GM23338 (cell line): ENCODE results near the gene TANGO6. TPM values are rescaled to one million over a fixed set of nuclear protein-coding genes. Genes with fewer than 3 reads are reported as not detected.

Experiments used
- ATAC-seq: fragments of 200-7000 bp; cut with Tn5 transposase; 3 replicates; pipeline ENCODE4 v1.9.1; 2020
- DNase-seq: peaks from one replicate; pipeline ENCODE4 v3.0.0-alpha.2; 2015; ENCODE audit warnings: low spot score
- H2AFZ ChIP-seq: fragments of 200-600 bp; sonication (generic); 2 replicates; pipeline ENCODE4 v1.8.0; 2016; ENCODE audit warnings: antibody characterized with exemption, mild to moderate bottlenecking, moderate library complexity
- H3F3A ChIP-seq: fragments of 200-600 bp; sonication (generic); replicated peaks from 2 replicates; pipeline ENCODE4 v1.8.0; 2017; ENCODE audit warnings: antibody characterized with exemption, mixed run types, low read depth
- H3K27ac ChIP-seq: fragments of 200-600 bp; sonication (generic); 2 replicates; pipeline ENCODE4 v1.6.1; 2016; ENCODE audit warnings: low read depth
- H3K27me3 ChIP-seq: fragments of 200-600 bp; sonication (generic); 2 replicates; pipeline ENCODE4 v1.8.0; 2016; ENCODE audit warnings: mild to moderate bottlenecking, mixed run types, moderate library complexity; ENCODE audit not compliant: insufficient read depth
- H3K36me3 ChIP-seq: fragments of 200-600 bp; sonication (generic); 2 replicates; pipeline ENCODE4 v1.8.0; 2016; ENCODE audit warnings: mild to moderate bottlenecking; ENCODE audit not compliant: insufficient read depth
- H3K4me1 ChIP-seq: fragments of 200-600 bp; sonication (generic); 2 replicates; pipeline ENCODE4 v1.8.0; 2016; ENCODE audit warnings: mild to moderate bottlenecking, moderate library complexity; ENCODE audit not compliant: insufficient read depth
- H3K4me2 ChIP-seq: fragments of 200-600 bp; sonication (generic); 2 replicates; pipeline ENCODE4 v1.7.1; 2017; ENCODE audit warnings: mixed run types
- H3K4me3 ChIP-seq: fragments of 200-600 bp; sonication (generic); 2 replicates; pipeline ENCODE4 v1.6.1; 2016; ENCODE audit warnings: mixed run types
- H3K79me2 ChIP-seq: fragments of 200-600 bp; sonication (generic); replicated peaks from 2 replicates; pipeline ENCODE4 v1.8.0; 2017; ENCODE audit warnings: mild to moderate bottlenecking; ENCODE audit not compliant: insufficient read depth
- H3K9me2 ChIP-seq: fragments of 200-600 bp; sonication (generic); 2 replicates; pipeline ENCODE4 v1.8.0; 2017; ENCODE audit not compliant: insufficient read depth
- H4K20me1 ChIP-seq: fragments of 200-600 bp; sonication (generic); replicated peaks from 2 replicates; pipeline ENCODE4 v1.8.0; 2017; ENCODE audit warnings: mild to moderate bottlenecking; ENCODE audit not compliant: insufficient read depth
- H3K27ac Mint-ChIP-seq: 2 replicates; pipeline ENCODE4 v1.8.0; 2020; ENCODE audit warnings: inconsistent platforms, mild to moderate bottlenecking, moderate library complexity, mixed read lengths
- H3K27me3 Mint-ChIP-seq: 3 replicates; pipeline ENCODE4 v1.8.0; 2022; ENCODE audit warnings: low read depth, mild to moderate bottlenecking, moderate library complexity, mixed read lengths, inconsistent platforms; ENCODE audit not compliant: insufficient read depth, poor library complexity
- H3K36me3 Mint-ChIP-seq: 3 replicates; pipeline ENCODE4 v1.8.0; 2021; ENCODE audit warnings: low read depth, mild to moderate bottlenecking, inconsistent platforms, moderate library complexity, mixed read lengths
- H3K4me1 Mint-ChIP-seq: 3 replicates; pipeline ENCODE4 v1.8.0; 2020; ENCODE audit warnings: mild to moderate bottlenecking, inconsistent platforms, mixed read lengths
- H3K4me3 Mint-ChIP-seq: 3 replicates; pipeline ENCODE4 v1.8.0; 2021; ENCODE audit warnings: moderate library complexity, mild to moderate bottlenecking, inconsistent platforms, mixed read lengths
- H3K9me3 Mint-ChIP-seq: 3 replicates; pipeline ENCODE4 v1.8.0; 2020; ENCODE audit warnings: moderate library complexity, mild to moderate bottlenecking, inconsistent platforms, mixed read lengths
- CREB1 ChIP-seq: fragments of 250-450 bp; sonication (Bioruptor Pico); IDR thresholded peaks from 2 replicates; pipeline ENCODE4 v1.5.0; 2020; ENCODE audit warnings: low read depth, mild to moderate bottlenecking, moderate library complexity
- ETS1 ChIP-seq: IDR thresholded peaks from 2 replicates; pipeline ENCODE4 v1.6.1; 2016; ENCODE audit warnings: antibody characterized with exemption
- EZH2 ChIP-seq: fragments of 200-600 bp; sonication (generic); IDR thresholded peaks from one replicate; pipeline ENCODE4 v1.8.0; 2017; ENCODE audit warnings: antibody characterized with exemption, mild to moderate bottlenecking, low read depth; ENCODE audit not compliant: unreplicated experiment
- JUNB ChIP-seq: IDR thresholded peaks from one replicate; pipeline ENCODE4 v1.6.1; 2016; ENCODE audit warnings: antibody characterized with exemption; ENCODE audit not compliant: unreplicated experiment
- NANOG ChIP-seq: IDR thresholded peaks from 2 replicates; pipeline ENCODE4 v1.6.1; 2016; ENCODE audit warnings: antibody characterized with exemption, borderline replicate concordance
- POLR2AphosphoS5 ChIP-seq: IDR thresholded peaks from 2 replicates; pipeline ENCODE4 v1.6.1; 2016; ENCODE audit warnings: antibody characterized with exemption, low read depth
- STAT1 ChIP-seq: IDR thresholded peaks from one replicate; pipeline ENCODE4 v1.6.1; 2016; ENCODE audit warnings: antibody characterized with exemption; ENCODE audit not compliant: unreplicated experiment
- ZNF114 ChIP-seq: fragments of 250-450 bp; sonication (Bioruptor Pico); IDR thresholded peaks from 2 replicates; pipeline ENCODE4 v1.5.0; 2020; ENCODE audit warnings: mild to moderate bottlenecking, moderate library complexity
- ZNF331 ChIP-seq: fragments of 250-450 bp; sonication (Bioruptor Pico); IDR thresholded peaks from 2 replicates; pipeline ENCODE4 v1.5.0; 2020; ENCODE audit warnings: low read depth, mild to moderate bottlenecking, moderate library complexity
- polyA plus RNA-seq: library from polyadenylated mRNA; unstranded; fragments of >200 nt; fragmentation: Nextera tagmentation; extraction: Ambion mirVana; gene quantifications from 2 replicates; pipeline ENCODE4 v1.2.1, GENCODE V29; 2016
- total RNA-seq: library from RNA; depleted of rRNA; stranded (reverse); fragments of >200 nt; shearing (Covaris generic); gene quantifications from 2 replicates; pipeline ENCODE4 v1.2.3, GENCODE V29; 2014

Gene TANGO6
- total and polyA plus RNA-seq, 2 experiments from 2014 or later = 7.2 to 23.2 TPM

- Histone ChIP-seq H3K27me3 (no peaks in the 10 kb centered on the region), H3K9me2 (no peaks in the 10 kb centered on the region), H3K4me3 (no peak overlapping the region), H3K36me3 (peaks cover 12% of the 10 kb centered on the region; the same call in 1 of the 2 replicates), H3K79me2 (no peaks in the 10 kb centered on the region), H3K4me2 (no peak overlapping the region), H3K27ac (no peak overlapping the region), H3F3A (0 out of 2 replicates have a peak, but pooled peaks cover 4% of the 10 kb centered on the region), H2AFZ (no peak overlapping the region), H3K4me1 (no peaks in the 10 kb centered on the region), H4K20me1 (no peaks in the 10 kb centered on the region)
- TF ChIP-seq STAT1 = no peak
- no peak for TF ChIP-seq JUNB
- TF ChIP-seq EZH2 = no peak
- TF ChIP-seq ETS1 = no peak
- Mint-ChIP-seq H3K27me3 (peaks cover 3% of the 10 kb centered on the region), H3K9me3 (no peaks in the 10 kb centered on the region), H3K4me1 (peaks cover 9% of the 10 kb centered on the region; the same call in 2 of the 3 replicates), H3K36me3 (peaks cover 3% of the 10 kb centered on the region; the same call in 2 of the 3 replicates), H3K4me3 (no peak overlapping the region), H3K27ac (no peak overlapping the region)
- ATAC-seq (no peak), DNase-seq (no peak)
Measured at GRCh38 chr16:68884861-68885720, 41.8 kb downstream of the TANGO6 start.

- Mint-ChIP-seq H3K4me3 (no peak overlapping the region), H3K27me3 (peaks cover 3% of the 10 kb centered on the region), H3K27ac (no peak overlapping the region), H3K36me3 (no peaks in the 10 kb centered on the region; the same call in 2 of the 3 replicates), H3K4me1 (peaks cover 11% of the 10 kb centered on the region; the same call in 2 of the 3 replicates), H3K9me3 (no peaks in the 10 kb centered on the region)
- Histone ChIP-seq H3K4me2 (no peak overlapping the region), H3K27me3 (no peaks in the 10 kb centered on the region), H3K79me2 (no peaks in the 10 kb centered on the region), H3K9me2 (no peaks in the 10 kb centered on the region), H3K4me1 (0 out of 2 replicates have a peak, but pooled peaks cover 5% of the 10 kb centered on the region), H4K20me1 (no peaks in the 10 kb centered on the region), H3F3A (0 out of 2 replicates have a peak, but pooled peaks cover 4% of the 10 kb centered on the region), H3K36me3 (no peaks in the 10 kb centered on the region), H3K4me3 (no peak overlapping the region), H3K27ac (no peak overlapping the region), H2AFZ (no peak overlapping the region)
- no peak for ATAC-seq
- DNase-seq = no peak
- TF ChIP-seq ZNF114 (CRISPR knock-in tag) (no peak), NANOG (no peak), ZNF331 (no peak), POLR2AphosphoS5 (no peak), ETS1 (no peak), STAT1 (no peak), CREB1 (CRISPR knock-in tag) (no peak), JUNB (no peak)
Measured at GRCh38 chr16:68887107-68887506, 43.8 kb downstream of the TANGO6 start.
